HG02610 (cell line): ENCODE data around the gene RACGAP1.
"Not testable (repeated sequence)": the region's sequence is repeated elsewhere in the genome, so short reads cannot be mapped to it uniquely, and the experiment has no call there.

Source experiments
- ATAC-seq: cut with Tn5 transposase; IDR thresholded peaks from one replicate; pipeline ENCODE4 v1.9.1; 2021; ENCODE audit warnings: mild to moderate bottlenecking, moderate library complexity; ENCODE audit not compliant: unreplicated experiment

RACGAP1 gene

DNA sequence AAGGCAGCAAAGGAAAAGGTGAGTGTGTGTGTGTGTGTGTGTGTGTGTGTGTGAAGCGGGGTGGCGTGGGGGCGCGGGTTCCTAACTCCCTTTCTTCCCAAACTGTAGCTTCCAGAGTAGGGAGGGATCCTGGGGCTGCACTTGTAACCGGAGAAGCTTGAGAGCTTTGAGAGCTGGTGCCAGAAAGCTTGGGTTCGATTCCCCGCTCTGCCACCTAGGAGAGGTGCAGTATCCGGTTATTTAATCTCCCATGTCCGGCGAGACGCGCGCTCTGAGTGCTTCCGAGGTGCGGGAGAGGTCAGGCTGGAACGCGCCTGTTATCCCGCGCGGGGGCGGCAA, 7.2 kb upstream of the RACGAP1 start:
- no peak for ATAC-seq

DNA sequence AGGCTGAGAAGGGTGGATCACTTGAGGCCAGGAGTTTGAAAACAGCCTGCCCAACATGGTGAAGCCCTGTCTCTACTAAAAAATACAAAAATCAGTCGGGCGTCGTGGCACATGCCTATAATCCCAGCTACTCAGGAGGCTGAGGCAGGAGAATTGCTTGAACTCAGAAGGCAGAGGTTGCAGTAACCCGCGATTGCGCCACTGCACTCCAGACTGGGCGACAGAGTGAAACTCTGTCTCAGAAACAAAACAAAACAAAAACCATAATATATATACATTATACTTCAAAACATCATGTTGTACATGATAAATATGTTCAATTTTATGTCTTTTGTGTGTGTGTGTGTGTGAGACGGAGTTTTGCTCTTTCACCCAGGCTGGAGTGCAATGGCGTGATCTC, 5.2 kb upstream of the RACGAP1 start:
- ATAC-seq = not testable (repeated sequence)

DNA sequence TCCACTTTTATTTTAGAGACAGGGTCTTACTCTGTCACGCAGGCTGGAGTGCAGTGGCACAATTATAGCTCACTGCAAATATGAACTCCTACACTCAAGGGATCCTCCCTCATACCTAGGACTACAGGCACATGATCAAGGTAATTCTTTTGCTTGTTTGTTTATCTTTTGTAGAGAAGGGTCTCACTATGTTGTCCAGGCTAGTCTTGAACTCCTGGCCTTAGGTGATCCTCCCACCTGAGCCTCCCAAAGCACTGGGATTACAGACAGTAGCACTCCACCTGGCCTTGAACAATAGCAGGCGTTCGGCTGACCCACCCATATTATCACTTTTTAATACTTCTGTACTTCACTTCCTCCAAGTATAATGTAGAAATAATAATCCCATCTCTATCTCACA, 1.4 kb upstream of the RACGAP1 start:
- no peak for ATAC-seq

DNA sequence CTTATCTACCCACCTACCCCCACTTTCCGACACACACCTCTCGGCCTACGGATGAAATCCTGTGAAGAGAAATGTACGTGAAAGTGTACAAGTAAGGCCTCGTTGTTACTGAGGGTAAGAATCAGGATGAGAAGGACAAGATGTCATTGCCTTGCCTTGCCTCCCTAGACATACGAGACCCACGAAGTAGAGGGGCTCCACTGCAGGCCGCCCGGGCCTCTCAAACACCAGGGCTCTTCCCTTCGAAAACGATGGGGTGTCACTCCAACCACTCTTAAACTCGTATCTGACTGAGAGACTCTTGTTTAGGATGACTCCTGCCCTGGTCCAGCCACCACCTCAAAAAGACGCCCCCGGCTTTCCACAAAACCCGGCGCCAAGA, 498 bp downstream of the RACGAP1 start:
- ATAC-seq = peak; percentile 4

DNA sequence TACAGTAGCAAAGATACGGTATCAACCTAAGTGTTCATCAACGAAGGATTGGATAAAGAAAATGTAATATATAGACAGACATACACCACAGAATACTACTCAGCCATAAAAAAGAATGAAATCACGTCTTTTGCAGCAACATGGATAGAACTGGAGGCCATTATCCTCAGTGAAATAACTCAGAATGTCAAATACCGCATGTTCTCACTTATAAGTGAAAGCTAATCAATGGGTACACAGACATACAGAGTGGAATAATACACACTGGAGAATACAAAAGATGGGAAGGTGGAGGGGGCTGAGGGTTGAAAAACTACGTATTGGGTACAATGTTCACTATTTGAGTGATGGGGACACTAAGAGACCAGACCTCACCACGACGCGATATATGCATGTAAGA, 1.1 kb downstream of the RACGAP1 start:
- no peak for ATAC-seq

DNA sequence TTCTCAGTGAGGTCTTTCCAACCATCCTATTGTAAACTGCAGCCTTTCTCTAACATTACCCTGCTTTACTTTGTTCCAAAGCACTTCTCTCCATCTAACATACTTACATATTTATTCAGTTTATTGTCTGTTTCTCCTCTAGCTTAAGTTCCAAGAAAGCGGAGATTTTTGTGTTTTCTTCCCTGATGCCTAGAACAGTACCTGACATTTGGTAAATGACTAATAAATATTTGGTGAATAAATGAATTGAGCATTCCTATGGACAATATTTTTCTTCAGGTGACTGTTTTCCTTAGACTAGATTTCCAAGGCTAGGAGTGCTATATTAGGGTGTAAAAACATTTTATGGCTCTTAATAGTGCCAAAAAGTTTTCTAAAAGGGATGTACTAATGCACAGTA, 2.4 kb downstream of the RACGAP1 start:
- ATAC-seq = no peak

DNA sequence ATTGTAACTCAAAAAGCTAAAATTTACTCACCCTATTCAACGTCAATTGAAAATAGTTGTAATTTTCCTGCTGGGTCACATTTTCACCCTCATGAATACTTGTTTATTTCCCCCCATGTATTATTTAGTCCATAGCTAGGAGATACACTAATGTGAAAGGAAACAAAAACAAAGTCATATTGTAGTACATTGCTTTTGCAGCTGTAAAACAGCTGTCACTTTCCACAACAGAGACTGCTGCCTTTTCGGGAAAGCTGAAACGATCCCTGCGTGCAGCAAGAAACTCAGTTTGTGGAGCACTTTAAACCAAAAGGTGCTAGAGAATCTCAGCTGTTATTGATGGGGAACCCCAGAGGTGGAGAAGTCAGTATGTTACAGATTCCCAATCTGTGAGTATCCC, 4.3 kb downstream of the RACGAP1 start:
- no peak for ATAC-seq

DNA sequence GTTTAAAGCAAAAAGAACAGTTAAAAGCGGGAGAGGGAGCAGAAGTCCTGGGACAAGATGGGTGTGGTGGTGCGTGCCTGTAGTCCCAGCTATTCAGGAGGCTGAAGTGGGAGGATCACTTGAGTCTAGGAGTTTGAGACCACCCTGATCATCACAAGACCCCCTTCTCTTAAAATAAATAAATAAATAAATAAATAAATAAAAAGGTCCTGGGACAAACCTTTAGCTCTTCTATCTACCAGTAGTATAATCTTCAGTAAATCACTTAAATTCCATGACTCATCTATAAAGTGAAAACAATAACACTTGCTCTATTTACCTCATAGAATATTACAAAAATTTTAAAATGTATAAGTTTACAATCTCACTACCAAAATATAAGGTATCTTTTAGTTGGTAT, 5.8 kb downstream of the RACGAP1 start:
- ATAC-seq = no peak

DNA sequence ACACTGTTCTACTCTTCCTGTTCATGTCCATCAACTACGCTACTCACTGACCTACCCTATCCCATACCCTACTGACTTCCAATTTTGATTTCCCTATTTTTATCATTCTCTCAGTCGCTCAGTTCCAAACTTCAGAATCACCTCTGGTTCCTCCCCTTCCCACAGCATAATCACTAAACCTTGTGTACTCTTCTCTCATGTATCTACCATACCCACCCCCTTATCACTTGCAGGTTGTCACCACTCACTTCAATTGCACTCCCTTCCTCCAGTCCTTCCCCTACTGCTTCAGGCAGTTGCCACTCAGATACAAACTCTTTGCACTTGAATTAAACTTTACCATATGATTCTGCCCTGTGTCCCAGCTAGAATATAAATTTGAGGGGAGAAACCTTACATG, 6.3 kb downstream of the RACGAP1 start:
- no peak for ATAC-seq

DNA sequence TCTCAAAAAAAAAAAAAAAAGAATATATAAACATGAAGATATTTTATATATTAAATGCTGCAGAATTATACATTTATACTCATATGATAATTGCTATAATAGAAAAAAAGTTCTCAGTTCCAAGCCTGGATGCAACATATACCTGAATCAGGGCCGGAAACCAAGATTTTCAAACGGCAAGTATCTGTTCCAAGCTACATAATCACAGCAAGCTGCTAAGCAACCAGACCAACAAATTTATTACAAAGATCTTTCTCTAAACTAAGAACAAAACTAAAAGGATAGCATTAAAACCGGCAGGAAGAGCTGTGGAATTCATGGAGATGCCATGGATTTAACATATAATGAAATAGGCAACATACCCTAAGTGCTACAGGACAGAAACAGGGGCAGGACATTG, 7.1 kb downstream of the RACGAP1 start:
- no peak for ATAC-seq

DNA sequence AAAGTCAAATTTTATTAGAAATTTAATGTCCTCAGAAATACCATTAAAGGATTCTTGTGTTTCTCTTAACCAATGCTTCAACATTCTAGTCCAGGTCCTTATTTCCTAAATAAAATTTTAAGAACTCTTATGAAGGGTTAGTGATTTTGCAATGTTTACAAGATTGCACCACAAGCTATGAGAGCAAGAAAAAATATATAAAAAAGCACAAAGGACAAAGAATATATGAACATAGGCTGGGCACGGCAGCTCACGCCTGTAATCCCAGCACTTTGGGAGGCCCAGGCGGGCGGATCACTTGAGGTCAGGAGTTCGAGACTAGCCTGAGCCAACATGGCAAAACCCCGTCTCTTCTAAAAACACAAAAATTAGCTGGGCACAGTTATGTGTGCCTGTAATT, 7.7 kb downstream of the RACGAP1 start:
- ATAC-seq = no peak

DNA sequence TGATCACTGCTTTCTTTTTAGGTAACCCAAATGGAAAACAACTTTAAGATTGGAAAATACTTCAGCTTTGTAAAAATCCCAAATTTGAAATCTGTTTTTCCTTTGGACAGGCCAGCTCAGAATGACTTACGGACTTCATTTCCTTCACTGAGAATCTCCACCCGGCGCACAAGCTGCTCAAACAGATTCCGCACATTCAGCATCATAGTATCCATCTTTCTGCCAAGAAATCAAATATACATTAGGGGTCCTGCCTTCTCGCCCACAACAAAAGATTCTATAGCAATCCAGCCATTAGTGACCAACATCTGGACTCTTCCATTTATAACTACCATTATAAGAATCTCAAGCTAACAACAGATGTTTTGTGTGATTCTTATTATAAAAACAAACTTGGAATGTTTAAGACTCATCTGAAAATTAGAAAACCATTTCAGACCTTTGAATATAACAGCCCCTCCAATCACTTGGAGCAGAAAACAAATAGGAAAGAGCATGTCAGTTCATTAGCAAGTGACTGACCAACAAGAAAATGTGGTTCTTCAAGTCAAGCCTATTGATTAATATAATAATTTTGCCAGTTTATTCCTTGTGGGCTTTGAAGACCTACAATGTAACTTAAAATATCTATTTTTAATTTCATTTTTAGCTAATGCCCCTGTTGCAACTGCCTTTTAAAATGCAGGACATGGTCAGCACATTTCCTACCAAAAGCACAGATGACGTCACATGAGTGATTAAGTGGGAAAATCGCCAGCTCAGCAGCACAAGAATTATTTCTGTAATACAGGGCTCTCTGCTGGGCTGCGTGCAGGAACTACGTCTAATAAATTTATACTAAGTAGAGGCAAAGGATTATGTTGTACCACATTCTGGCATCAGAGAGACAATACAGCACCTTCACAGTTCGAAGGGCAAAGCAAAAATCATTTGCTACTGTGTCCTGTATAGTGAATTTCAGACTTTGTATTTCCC, 8.5 kb downstream of the RACGAP1 start:
- no peak for ATAC-seq

DNA sequence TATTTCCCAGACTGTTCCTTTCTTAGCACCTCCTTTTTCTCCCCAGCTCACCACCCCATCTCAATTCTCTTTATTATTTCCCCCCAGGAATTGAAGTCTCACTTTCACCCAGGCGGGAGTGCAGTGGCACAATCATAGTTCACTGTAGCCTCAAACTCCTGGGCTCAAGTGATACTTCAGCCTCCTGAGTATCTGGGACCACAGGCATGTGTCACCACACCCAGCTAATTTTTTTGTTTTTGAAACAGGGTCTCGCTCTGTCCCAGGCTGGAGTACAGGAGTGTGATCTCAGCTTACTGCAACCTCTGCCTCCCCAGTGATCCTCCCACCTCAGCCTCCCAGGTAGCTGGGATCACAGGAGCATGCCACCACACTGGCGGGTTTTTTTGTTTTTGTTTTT, 11.0 kb downstream of the RACGAP1 start:
- ATAC-seq = no peak

DNA sequence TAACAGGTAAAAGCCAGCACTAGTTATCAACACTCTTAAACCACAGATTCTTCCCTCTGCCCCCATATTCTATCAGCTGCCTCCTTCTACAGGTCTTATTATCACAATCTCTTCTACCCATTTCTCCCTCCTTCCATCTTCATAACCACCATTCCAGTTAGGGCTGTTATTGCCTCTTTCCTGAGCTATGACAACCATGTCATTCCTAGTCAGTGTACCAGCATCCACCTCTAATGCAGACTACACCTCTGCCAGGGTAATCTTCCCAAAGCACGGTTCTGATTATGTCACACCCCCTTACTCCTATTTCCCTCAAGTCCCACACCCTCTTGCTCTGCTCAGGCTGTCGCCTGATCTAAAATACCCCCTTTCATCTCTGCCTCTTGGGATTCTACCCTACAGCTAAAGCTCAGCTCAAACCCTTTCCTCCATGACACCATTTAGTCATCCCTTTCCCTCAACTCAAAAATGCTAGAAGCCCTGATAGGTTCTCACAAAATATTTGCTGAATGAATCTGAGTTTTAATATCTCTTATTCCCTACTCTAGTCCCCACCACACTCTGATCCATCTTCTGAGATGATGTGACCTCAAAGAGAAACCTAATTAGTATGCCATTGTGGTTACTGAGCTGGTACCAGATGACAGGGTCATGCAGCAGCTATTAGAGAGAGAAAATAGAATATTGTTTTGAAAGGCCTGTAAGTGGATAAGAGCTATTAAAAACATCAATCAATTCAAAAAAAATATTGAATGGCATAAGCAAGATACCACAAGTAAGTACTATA, 11.7 kb downstream of the RACGAP1 start:
- peak; percentile 49 for ATAC-seq

DNA sequence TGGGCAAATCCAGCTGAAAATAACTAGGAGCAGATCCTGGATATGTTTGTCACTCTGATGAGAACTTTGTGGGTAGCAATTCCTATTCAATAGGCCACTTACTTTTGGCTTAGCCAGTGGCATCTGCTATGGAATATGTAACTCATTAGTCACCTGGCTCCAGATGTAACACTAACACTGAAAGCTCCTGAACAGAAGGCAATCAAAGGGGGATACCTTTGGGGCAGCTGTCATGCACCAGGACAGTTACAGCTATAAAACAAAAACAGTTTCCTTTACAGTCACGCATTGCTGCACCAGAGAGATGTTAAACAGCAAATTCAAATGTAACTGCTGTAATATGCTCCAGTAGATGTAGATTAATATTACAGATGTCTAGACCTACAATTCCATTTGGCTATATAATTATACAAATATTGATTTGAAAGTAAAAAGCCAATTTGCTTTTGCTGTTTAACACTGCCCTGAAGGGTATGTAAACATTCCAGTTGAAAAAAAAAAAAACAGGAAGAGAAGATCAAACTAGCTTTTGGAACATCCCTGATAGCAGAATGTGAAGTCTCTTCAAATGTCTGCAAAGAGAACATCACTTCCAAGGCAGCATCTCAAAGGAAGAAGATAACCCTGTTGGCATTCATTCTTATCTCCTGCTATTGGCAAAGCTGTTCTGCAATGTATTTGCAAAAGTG, 18.4 kb downstream of the RACGAP1 start:
- ATAC-seq = no peak

DNA sequence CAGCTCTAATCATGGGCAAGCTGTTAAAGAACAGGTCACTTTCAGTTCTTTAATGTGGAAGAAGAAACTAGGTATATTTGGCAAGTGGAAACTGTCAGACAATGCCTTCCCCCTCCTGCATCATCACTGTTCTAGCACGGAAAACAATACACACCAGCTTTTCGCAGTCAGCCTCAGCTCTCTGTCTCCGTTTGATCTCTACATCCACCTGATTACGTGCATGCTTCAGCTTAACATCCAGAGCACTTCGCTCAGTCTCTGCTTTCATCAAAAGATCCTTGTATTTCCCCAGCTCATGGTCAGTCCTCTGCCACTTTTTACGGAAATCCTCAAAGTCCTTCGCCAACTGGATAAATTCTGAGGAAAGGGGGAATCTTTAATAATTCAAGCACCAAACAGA, 19.0 kb downstream of the RACGAP1 start:
- no peak for ATAC-seq

DNA sequence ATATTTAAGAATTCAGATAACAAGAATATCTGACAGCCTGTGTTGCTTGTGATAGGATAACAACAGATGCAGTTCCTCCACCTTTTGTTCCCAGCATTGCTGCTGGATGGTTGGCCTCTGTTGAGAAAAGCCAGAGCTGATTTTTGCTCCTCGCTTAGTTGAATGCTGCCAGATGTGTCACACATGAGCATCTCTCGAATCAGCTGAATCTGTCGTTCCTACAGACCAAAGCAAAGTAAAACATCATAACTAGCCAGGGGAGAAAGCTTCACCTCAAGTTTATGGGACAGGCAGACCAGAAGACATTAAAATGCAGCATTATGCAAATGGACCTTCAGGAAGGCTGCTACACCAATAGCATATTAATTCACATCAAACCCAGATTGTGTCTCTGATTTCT, 20.1 kb downstream of the RACGAP1 start:
- ATAC-seq = no peak

DNA sequence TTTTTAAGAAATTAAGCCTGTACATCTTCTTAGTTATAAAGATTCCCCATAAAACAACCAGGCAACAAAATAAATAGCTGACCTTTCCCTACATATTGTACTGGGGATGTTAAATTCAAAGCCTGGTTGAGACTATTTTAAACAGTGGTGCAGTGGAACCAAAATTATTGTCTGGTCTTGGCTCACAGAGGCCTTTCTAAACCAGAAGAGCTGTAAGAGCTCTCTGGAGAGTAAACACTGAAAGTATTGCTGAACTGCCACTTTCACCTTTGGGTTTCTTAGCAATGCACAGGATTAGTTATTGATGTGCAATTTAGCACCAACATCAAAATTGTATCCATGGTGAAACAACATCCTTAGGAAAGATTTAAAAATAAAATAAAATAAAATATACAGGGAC, 20.6 kb downstream of the RACGAP1 start:
- ATAC-seq = no peak

DNA sequence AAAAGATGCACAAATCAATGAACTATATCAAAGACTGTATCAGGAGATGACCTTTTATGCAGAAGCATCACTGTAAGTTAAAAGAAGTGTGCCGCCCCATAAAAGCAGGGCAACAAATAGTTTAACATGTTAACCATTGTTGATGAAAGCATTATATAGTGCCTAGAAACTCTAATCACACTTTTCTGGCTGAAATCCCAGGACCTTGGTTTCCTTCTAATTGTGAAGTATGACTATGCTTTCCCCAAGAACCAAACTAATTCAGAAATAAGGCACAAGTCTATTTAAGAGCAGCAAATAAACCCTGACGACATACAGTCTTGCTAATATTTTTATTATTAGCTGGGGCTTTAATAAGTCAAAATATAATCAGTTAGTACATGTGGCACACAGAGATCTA, 21.7 kb downstream of the RACGAP1 start:
- ATAC-seq = no peak

DNA sequence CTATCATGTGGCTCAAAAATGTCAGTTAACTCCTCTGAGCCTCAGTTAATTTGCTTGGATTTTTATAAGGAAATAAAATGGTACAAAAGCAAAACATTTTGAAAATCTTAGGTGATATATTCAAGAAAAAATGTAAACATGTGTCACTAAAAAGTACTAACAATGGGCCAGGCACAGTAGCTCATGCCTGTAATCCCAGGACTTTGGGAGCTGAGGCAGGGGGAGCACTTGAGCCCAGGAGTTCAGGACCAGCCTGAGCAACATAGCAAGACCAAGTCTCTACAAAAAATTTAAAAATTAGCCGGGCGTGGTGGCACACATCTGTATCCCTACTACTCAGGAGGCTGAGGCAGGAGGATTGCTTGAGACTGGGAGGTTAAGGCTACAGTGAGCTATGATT, 26.8 kb downstream of the RACGAP1 start:
- no peak for ATAC-seq

DNA sequence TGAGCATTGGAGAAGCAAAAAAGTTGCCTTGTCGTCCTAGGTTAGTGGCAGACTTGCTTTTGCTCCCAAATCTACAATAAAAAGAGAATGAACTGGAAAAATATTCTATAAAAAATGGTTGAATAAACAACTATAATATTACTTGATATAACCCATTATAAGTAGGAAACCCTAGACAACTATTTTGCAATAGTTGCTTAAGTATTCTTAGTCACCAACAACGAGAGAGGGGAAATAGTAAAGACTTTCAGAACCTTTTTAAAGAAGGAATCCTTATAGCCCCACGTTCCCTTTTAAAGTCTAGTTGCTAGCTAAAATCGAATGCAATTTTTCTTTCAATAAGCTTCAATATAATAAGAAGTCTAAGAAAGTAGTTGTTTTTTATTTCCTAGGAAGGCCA, 35.0 kb downstream of the RACGAP1 start:
- no peak for ATAC-seq

DNA sequence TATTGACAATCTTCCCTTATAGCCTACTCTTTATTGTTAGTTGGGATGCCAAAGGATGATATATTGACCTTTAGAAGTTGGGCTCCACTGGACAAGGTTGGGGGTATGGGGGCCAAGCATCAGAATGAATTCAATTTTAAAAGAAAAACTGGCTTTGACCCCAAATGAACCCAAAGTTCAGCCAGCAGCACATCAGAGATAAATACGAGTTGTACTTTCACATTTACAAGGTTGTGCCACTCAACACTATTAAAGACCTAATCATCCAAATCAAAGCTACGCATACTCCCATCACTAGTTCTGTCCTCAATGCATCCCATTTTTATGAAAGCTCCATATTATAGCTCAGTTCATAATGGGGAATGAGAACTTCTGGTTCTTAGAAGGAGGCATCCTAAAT, 35.9 kb downstream of the RACGAP1 start:
- not testable (repeated sequence) for ATAC-seq
